ENCODE data around the gene SPEG.

SPEG gene

GRCh38 chr2:219474285-219475060 lies 39.8 kb downstream of the SPEG start:
- Histone ChIP-seq H3K27ac (ENCODE audit: low read depth, low read length) (no peak overlapping the region), H3K4me3 (ENCODE audit: low read length) (no peak overlapping the region), H3K9ac (ENCODE audit: low read length) (no peak overlapping the region), H3K36me3 (ENCODE audit: control insufficient read depth, insufficient read depth, low read length) (peaks cover 4% of the 10 kb centered on the region), H3K27me3 (ENCODE audit: control insufficient read depth, insufficient read depth, low read length) (peaks cover 2% of the 10 kb centered on the region), H3K4me1 (ENCODE audit: control insufficient read depth, insufficient read depth, low read length) (peaks cover 3% of the 10 kb centered on the region)

- Histone ChIP-seq H3K9ac (ENCODE audit: low read length) (no peak overlapping the region), H3K27me3 (ENCODE audit: control insufficient read depth, insufficient read depth, low read length) (peaks cover 2% of the 10 kb centered on the region), H3K4me1 (ENCODE audit: control insufficient read depth, insufficient read depth, low read length) (no peaks in the 10 kb centered on the region), H3K36me3 (ENCODE audit: control insufficient read depth, insufficient read depth, low read length) (peaks cover 12% of the 10 kb centered on the region), H3K4me3 (ENCODE audit: low read length) (no peak overlapping the region), H3K27ac (ENCODE audit: low read depth, low read length) (peak overlapping the region; percentile 29)
These were observed 40.6 kb downstream of the SPEG start for GRCh38 chr2:219475278-219475677.

GRCh38 chr2:219475697-219476651 lies 41.3 kb downstream of the SPEG start:
- Histone ChIP-seq H3K4me1 (ENCODE audit: control insufficient read depth, insufficient read depth, low read length) (no peaks in the 10 kb centered on the region), H3K36me3 (ENCODE audit: control insufficient read depth, insufficient read depth, low read length) (peaks cover 17% of the 10 kb centered on the region), H3K9ac (ENCODE audit: low read length) (no peak overlapping the region), H3K4me3 (ENCODE audit: low read length) (no peak overlapping the region), H3K27me3 (ENCODE audit: control insufficient read depth, insufficient read depth, low read length) (peaks cover 2% of the 10 kb centered on the region), H3K27ac (ENCODE audit: low read depth, low read length) (peak overlapping the region; percentile 58)

- Histone ChIP-seq H3K36me3 (ENCODE audit: control insufficient read depth, insufficient read depth, low read length) (peaks cover 21% of the 10 kb centered on the region), H3K9ac (ENCODE audit: low read length) (no peak overlapping the region), H3K4me3 (ENCODE audit: low read length) (no peak overlapping the region), H3K4me1 (ENCODE audit: control insufficient read depth, insufficient read depth, low read length) (no peaks in the 10 kb centered on the region), H3K27me3 (ENCODE audit: control insufficient read depth, insufficient read depth, low read length) (peaks cover 2% of the 10 kb centered on the region), H3K27ac (ENCODE audit: low read depth, low read length) (peak overlapping the region; percentile 58)
These were observed 42.1 kb downstream of the SPEG start for GRCh38 chr2:219476652-219477151.

- Histone ChIP-seq H3K4me1 (ENCODE audit: control insufficient read depth, insufficient read depth, low read length) (no peaks in the 10 kb centered on the region), H3K9ac (ENCODE audit: low read length) (no peak overlapping the region), H3K4me3 (ENCODE audit: low read length) (no peak overlapping the region), H3K36me3 (ENCODE audit: control insufficient read depth, insufficient read depth, low read length) (peaks cover 21% of the 10 kb centered on the region), H3K27me3 (ENCODE audit: control insufficient read depth, insufficient read depth, low read length) (peaks cover 2% of the 10 kb centered on the region), H3K27ac (ENCODE audit: low read depth, low read length) (peak overlapping the region; percentile 58)
These were observed 42.5 kb downstream of the SPEG start for GRCh38 chr2:219477179-219477578.

- peaks cover 21% of the 10 kb centered on the region for H3K36me3 ChIP-seq (ENCODE audit: control insufficient read depth, insufficient read depth, low read length)
- no peak overlapping the region for H3K4me3 ChIP-seq (ENCODE audit: low read length)
- H3K27ac ChIP-seq (ENCODE audit: low read depth, low read length): peak overlapping the region; percentile 58
- peaks cover 4% of the 10 kb centered on the region for H3K4me1 ChIP-seq (ENCODE audit: control insufficient read depth, insufficient read depth, low read length)
- H3K9ac ChIP-seq (ENCODE audit: low read length): no peak overlapping the region
- H3K27me3 ChIP-seq (ENCODE audit: control insufficient read depth, insufficient read depth, low read length): peaks cover 2% of the 10 kb centered on the region
These were observed 43.2 kb downstream of the SPEG start for GRCh38 chr2:219477815-219478214.

GRCh38 chr2:219478916-219479315 lies 44.3 kb downstream of the SPEG start:
- Histone ChIP-seq H3K36me3 (ENCODE audit: control insufficient read depth, insufficient read depth, low read length) (peaks cover 21% of the 10 kb centered on the region), H3K27me3 (ENCODE audit: control insufficient read depth, insufficient read depth, low read length) (peaks cover 5% of the 10 kb centered on the region), H3K4me3 (ENCODE audit: low read length) (no peak overlapping the region), H3K27ac (ENCODE audit: low read depth, low read length) (peak overlapping the region; percentile 3), H3K9ac (ENCODE audit: low read length) (no peak overlapping the region), H3K4me1 (ENCODE audit: control insufficient read depth, insufficient read depth, low read length) (peaks cover 4% of the 10 kb centered on the region)

- Histone ChIP-seq H3K36me3 (ENCODE audit: control insufficient read depth, insufficient read depth, low read length) (peaks cover 21% of the 10 kb centered on the region), H3K9ac (ENCODE audit: low read length) (no peak overlapping the region), H3K27me3 (ENCODE audit: control insufficient read depth, insufficient read depth, low read length) (peaks cover 7% of the 10 kb centered on the region), H3K27ac (ENCODE audit: low read depth, low read length) (no peak overlapping the region), H3K4me3 (ENCODE audit: low read length) (no peak overlapping the region), H3K4me1 (ENCODE audit: control insufficient read depth, insufficient read depth, low read length) (peaks cover 4% of the 10 kb centered on the region)
These were observed 45.4 kb downstream of the SPEG start for GRCh38 chr2:219480004-219480403.

- H3K27me3 ChIP-seq (ENCODE audit: control insufficient read depth, insufficient read depth, low read length): peaks cover 10% of the 10 kb centered on the region
- peak overlapping the region; percentile 62 for H3K27ac ChIP-seq (ENCODE audit: low read depth, low read length)
- H3K36me3 ChIP-seq (ENCODE audit: control insufficient read depth, insufficient read depth, low read length): peaks cover 21% of the 10 kb centered on the region
- no peak overlapping the region for H3K4me3 ChIP-seq (ENCODE audit: low read length)
- H3K4me1 ChIP-seq (ENCODE audit: control insufficient read depth, insufficient read depth, low read length): peaks cover 4% of the 10 kb centered on the region
- no peak overlapping the region for H3K9ac ChIP-seq (ENCODE audit: low read length)
These were observed 48.2 kb downstream of the SPEG start for GRCh38 chr2:219482674-219483405.

GRCh38 chr2:219483451-219484342 lies 49.1 kb downstream of the SPEG start:
- Histone ChIP-seq H3K36me3 (ENCODE audit: control insufficient read depth, insufficient read depth, low read length) (peaks cover 21% of the 10 kb centered on the region), H3K9ac (ENCODE audit: low read length) (no peak overlapping the region), H3K4me1 (ENCODE audit: control insufficient read depth, insufficient read depth, low read length) (peaks cover 4% of the 10 kb centered on the region), H3K27ac (ENCODE audit: low read depth, low read length) (peak overlapping the region; percentile 62), H3K4me3 (ENCODE audit: low read length) (peak overlapping the region; percentile 15), H3K27me3 (ENCODE audit: control insufficient read depth, insufficient read depth, low read length) (peaks cover 10% of the 10 kb centered on the region)

Measured in rectal smooth muscle tissue (tissue), 1 donor.